ENCODE results near the gene ZNF440.
"Not testable (repeated sequence)": the region's sequence is repeated elsewhere in the genome, so short reads cannot be mapped to it uniquely, and the experiment has no call there.

Gene ZNF440

DNA sequence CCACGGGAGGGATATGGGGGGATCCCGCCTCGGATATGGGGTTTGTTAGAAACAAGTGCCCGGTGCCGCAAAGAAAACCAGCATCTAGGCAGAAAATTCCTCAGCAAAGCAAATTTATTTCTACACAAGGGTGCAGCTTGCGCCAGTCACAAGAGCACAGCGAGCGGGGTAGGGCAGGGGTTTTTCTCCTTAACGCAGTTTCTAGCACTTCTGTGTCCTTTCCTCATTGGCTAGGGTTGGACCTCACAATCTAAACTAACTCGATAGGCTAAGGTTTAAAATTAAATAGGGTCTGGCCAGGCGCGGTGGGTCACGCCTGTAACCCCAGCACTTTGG lies 595 bp downstream of the ZNF440 start:
- H3K4me3 ChIP-seq (ENCODE audit: low read length) = peak overlapping the region; percentile 95
- no peak for DNase-seq (ENCODE audit: low read depth, low spot score)

DNA sequence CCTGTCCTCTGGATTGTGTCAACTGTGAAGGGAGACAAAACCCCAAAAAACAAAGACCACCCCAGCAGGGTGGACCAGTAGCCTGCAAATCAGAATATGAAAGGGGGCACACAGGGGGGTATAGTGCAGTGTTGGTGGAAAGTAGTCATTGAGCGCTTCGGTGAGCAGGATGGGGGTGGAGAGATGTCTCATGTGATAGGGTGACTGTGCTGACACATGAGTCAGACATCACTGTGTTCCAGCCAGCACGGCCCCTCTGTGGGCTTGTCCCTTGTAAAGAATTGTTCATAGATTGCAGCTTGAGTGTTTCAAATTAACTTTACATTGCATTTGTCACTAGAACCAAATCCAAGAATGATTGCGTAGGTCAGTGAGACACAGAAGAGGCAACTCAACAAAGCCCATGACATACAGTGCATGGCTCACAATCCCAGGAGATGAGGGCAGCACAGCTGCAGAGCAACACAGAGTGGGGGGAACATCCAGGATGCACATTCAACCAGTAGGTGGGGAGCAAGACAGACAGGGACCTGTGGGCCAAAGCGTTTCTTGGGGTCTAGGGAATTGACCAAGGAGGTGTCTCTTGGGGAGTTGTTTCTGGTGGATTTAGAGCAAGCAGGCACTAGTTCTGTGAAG lies 7.5 kb downstream of the ZNF440 start:
- no peak overlapping the region for H3K4me3 ChIP-seq (ENCODE audit: low read length)
- DNase-seq (ENCODE audit: low read depth, low spot score) = no peak

DNA sequence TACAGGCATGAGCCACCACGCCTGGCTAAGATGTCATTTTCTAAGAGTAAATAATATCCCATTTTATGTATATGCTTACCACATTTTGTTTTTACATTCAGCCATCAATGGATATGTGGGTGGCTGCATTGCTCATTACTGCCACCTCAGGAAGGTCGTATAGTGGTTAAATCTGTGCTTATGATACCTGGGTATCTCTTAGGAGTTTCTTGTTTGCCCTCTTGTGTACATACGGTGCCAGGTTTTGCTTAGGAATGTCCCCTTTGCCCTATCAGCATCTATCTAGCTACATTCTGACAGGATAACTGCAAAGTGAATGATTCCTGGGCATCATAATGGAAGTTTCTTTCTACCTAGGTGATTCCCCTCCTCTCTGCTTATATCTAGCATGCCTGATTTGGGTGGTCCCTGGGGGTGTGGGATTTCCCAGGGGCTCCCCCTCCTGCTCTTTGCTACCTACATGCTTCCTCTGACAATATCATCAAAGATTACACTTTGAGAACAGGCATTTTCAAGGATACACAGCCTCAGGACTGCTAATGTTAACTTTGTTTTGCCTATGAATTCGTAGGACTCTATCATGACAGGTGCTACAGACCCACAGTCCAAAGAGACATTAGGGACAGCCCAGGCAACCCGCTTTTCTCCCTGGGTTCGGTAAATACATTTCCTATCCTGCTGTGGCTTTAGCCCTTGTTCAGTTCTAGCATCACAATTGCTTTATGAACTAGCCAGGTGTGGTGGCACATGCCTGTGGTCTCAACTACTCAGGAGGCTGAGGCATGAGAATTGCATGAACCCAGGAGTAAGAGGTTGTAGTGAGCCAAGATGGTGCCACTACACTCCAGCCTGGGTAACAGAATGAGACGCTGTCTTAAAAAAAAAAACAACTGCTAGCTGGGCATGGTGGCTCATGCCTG lies 15.1 kb downstream of the ZNF440 start:
- not testable (repeated sequence) for DNase-seq (ENCODE audit: low read depth, low spot score); H3K4me3 ChIP-seq (ENCODE audit: low read length)

DNA sequence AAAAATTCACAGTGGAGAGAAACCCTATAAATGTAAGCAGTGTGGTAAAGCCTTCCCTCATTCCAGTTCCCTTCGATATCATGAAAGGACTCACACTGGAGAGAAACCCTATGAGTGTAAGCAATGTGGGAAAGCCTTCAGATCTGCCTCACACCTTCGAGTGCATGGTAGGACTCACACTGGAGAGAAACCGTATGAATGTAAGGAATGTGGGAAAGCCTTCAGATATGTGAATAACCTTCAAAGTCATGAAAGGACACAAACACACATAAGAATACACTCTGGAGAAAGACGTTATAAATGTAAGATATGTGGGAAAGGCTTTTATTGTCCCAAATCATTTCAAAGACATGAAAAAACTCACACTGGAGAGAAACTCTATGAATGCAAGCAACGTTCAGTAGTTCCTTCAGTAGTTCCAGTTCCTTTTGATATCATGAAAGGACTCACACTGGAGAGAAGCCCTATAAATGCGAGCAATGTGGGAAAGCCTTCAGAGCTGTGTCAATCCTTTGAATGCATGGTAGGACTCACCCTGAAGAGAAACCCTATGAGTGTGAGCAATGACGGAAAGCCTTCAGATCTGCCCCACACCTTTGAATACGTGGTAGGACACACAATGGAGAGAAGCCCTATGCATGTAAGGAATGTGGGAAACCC lies 18.3 kb downstream of the ZNF440 start:
- DNase-seq (ENCODE audit: low read depth, low spot score) = no peak
- H3K4me3 ChIP-seq (ENCODE audit: low read length) = no peak overlapping the region

DNA sequence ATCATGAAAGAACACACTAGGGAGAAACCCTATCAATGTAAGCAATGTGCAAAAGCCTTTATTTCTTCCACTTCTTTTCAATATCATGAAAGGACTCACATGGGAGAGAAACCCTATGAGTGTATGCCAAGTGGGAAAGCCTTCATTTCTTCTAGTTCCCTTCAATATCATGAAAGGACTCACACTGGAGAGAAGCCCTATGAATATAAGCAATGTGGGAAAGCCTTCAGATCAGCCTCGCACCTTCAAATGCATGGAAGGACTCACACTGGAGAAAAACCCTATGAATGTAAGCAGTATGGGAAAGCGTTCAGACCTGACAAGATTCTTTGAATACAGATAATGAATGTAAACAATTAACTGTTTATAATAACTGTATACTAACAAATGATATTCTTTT lies 19.5 kb downstream of the ZNF440 start:
- DNase-seq (ENCODE audit: low read depth, low spot score) = no peak
- no peak overlapping the region for H3K4me3 ChIP-seq (ENCODE audit: low read length)

DNA sequence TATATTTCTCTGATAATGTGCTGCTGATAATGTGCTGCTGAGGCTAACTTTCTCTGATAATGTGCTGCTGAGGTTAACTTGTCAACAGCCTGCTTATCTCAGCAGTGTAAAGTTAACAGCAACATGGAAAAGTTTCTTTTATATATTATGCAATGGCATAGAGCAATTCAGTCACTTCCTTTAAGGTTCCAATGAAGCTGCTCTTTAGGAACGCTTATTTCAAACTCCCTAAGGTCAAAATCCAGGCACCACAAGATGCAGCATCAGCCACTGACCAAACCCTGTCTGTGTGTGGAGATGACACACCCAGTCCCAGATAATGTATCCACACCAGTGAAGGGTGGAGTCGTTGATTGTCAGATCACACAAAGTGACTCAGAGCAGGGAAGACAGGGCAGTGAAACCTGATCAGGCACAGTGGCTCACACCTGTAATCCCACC lies 21.6 kb downstream of the ZNF440 start:
- not testable (repeated sequence) for H3K4me3 ChIP-seq (ENCODE audit: low read length); DNase-seq (ENCODE audit: low read depth, low spot score)

DNA sequence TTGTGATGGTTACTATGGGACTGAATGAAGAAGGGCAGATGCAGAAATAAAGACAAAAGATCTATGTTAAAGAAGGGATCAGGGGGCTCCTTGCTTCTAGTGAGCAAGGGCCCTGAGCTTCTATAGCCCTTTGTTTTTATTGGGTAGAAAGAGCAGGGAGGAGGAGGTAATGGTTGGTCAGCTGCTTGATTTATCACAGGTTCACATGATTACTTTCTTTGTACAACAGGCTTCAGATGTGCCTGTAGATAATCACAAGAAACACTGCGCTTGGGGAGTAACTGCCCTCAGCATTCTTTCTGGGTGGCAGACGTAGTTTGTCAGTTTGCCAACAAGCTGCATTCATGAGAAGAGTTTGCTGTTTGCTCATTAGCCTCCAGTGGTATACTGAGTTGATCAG lies 29.6 kb downstream of the ZNF440 start:
- no peak overlapping the region for H3K4me3 ChIP-seq (ENCODE audit: low read length)
- no peak for DNase-seq (ENCODE audit: low read depth, low spot score)

DNA sequence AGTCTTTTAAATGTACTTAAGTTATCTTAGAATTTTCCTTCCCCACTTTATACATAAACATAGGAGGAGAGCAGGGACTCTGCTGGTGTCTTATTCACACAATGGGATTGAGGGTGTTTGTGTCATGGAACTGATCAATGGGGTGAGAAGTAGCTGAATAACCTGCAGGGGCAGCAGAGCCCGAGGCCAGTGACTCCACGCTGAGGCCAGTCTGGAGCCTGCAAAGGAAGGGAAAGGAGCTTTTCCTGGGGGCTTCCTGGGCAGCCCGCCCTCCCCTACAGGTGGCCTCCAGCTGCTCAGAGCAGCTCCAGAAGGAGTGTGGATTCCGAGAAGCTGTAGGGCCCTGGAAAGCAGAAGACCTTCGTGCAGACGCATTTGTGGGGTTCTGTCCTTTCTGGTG lies 33.5 kb downstream of the ZNF440 start:
- DNase-seq (ENCODE audit: low read depth, low spot score); H3K4me3 ChIP-seq (ENCODE audit: low read length): not testable (repeated sequence)

DNA sequence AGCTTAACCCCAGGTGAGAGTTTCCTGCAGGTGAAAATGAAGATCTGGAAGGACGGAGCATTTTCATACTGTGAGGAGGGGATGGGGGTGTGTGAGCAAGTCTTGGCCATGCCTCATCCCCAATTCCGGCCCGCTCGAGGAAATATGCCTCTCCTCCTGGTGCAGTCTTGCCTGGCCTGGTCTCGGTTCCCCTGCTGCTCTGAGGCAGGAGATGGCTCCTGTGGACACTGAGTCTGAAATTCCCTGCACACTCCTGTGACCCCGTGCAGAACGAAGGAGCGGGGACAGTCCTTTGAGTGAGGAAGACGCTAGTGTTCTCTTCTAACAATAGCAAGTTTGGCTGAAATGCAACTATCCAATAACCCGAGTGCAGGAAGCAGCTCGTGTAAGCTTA lies 34.1 kb downstream of the ZNF440 start:
- DNase-seq (ENCODE audit: low read depth, low spot score) = no peak
- H3K4me3 ChIP-seq (ENCODE audit: low read length) = peak overlapping the region; percentile 64; the same call in 1 of the 2 replicates

DNA sequence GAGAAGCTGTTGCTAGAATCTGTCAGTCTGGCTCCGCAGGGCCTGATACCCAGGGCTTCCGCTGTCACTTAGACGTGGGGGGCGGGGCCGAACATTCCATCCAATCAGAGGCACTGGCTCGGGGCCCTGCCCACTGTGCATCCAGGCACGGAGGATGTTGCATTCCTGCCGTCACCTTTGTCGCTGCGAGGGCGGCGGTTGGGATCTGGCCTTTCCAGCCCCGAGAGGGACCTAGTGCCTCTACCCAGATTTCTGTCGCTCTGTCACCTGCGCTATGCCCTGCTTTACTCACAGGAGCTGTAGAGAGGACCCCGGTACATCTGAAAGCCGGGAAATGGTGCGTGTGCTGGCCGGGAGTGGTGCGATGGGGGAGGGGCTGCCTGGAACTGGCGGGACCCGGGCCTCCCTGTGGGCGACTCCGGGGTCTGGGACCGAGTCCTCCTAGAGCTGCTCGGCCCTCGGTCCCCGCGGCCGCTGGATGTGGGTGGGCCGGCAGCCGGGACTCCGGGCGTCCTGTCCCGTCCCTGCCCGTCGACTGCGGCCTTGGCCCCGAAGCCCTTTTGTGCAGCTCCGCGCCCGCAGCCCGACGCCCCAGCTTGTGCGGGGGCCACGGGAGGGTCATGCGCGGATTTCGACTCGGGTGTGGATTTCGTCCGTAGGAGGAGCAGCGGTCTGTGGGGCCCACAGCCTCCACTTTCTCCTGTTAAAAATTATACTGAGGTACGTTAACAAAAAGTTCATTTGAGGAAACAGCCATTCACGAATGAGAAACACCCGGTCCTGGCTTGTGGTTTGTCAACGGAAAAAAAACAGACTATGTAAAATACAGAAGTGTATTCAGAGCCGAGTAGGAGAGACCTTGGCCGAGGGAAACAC lies 34.8 kb downstream of the ZNF440 start, which contains the start of gene ZNF439:
Gene ZNF439 (plus strand): TSS at position 133 of the 876 bp plus-strand sequence. CDS start 142 bp downstream, at position 275.
- peak; percentile 82 for DNase-seq (ENCODE audit: low read depth, low spot score)
- peak within 1 kb of the TSS; percentile 64 for H3K4me3 ChIP-seq (ENCODE audit: low read length)

DNA sequence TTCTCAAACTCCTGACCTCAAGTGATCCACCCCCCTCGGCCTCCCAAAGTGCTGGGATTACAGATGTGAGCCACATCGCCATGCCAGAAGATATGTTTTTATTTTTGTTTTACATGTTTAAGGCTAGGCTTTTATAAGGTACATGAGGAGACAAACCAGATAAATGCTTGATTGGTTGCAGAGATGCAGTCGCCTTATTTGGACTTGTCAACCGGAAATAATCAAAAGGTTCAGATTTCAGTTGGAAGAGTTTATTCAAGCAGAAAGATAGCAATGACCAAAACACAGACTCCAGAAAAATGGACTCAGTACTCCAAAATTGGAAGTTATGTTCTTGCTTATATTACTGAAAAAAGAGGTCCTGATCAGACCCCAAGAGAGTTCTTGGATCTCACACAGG lies 36.2 kb downstream of the ZNF440 start:
- DNase-seq (ENCODE audit: low read depth, low spot score); H3K4me3 ChIP-seq (ENCODE audit: low read length): not testable (repeated sequence)

DNA sequence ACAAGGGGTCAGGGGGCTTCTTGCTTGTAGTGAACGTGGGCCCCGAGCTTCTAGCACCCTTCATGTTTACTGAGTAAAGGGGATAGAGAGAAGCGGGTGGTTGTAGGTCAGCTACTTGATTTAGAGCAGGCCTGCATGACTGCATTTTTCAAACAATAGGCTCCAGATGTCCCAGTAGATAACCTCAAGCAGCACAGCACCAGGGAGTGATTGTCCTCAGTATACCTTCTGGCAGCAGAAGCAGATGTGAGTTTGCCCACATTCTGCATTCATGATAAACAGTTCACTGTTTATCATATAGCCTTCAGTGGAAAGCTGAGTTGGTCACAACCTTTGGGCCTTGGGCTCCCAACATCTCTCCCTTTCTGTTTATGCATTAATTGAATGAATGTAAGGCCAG lies 39.3 kb downstream of the ZNF440 start:
- DNase-seq (ENCODE audit: low read depth, low spot score) = no peak
- H3K4me3 ChIP-seq (ENCODE audit: low read length) = no peak overlapping the region

DNA sequence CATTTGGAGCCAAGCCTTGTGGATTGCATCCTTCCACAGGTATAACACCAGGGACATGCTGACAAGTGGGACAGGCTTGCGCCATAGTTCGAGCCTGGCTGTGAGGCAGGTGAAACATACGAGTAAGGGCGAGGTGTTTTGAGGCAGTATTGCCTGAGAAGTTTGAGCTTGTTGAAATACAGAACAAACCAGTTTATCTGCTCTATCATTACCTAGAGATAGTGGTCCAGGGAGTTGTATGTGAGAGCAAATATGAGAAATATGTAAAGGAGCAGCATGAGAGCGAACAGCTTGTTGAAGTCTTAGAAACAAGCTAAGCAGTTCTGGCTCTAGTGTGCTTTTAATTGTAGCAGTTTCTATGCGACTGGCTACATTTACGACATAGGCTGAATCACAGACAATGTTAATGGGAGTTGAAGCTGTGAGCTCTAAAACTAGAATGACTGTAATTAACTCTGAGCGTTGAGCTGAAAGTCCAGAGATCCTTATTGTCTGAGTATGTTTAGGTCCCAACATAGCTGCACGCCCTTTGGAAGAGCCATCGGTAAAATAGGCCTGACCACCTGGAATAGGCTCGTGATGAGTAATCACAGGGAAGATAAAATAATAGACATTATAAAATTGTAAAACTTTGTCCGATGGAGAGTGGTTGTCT lies 42.6 kb downstream of the ZNF440 start:
- no peak overlapping the region for H3K4me3 ChIP-seq (ENCODE audit: low read length)
- DNase-seq (ENCODE audit: low read depth, low spot score) = no peak

DNA sequence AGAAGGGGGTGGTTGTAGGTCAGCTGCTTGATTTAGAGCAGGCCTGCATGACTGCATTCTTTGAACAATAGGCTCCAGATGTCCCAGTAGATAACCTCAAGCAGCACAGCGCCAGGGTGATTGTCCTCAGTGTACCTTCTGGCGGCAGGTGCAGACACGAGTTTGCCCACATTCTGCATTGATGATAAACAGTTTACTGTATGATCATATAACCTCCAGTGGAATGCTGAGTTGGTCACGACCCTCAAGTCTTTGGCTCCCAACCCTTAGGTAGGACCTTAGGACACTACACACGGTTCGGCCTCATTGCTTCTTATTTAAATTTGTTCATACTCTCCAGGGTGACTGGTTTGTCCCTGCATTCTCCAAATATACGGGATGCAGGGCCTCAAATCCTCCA lies 46.6 kb downstream of the ZNF440 start:
- DNase-seq (ENCODE audit: low read depth, low spot score) = no peak
- H3K4me3 ChIP-seq (ENCODE audit: low read length) = no peak overlapping the region

DNA sequence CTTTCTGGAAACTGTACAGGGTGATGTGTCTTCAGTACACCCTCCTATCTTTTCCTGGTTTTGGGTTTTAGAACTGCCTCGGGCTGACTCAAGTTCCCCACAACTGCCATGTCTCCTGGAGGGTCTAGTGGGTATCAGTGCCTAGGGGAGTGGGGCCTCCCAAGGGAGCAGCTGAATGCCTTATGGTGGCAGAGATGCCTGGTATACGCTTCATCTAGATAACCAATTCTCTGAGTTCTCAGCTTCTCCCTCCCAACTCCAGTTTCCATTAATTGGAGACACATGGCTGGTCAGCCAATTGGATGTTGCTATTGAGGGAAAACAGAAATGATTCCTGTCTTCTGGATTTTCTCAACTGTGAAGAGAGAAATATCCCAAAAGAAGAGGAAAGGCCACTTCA lies 47.2 kb downstream of the ZNF440 start:
- no peak for DNase-seq (ENCODE audit: low read depth, low spot score)
- no peak overlapping the region for H3K4me3 ChIP-seq (ENCODE audit: low read length)

DNA sequence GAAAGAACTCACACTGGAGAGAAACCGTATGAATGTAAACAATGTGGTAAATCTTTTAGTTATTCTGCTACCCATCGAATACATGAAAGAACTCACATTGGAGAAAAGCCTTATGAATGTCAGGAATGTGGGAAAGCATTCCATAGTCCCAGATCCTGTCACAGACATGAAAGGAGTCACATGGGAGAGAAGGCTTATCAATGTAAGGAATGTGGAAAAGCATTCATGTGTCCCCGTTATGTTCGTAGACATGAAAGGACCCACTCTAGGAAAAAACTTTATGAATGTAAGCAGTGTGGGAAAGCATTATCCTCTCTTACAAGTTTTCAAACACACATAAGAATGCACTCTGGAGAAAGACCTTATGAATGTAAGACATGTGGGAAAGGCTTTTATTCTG lies 53.7 kb downstream of the ZNF440 start:
- not testable (repeated sequence) for DNase-seq (ENCODE audit: low read depth, low spot score); H3K4me3 ChIP-seq (ENCODE audit: low read length)

DNA sequence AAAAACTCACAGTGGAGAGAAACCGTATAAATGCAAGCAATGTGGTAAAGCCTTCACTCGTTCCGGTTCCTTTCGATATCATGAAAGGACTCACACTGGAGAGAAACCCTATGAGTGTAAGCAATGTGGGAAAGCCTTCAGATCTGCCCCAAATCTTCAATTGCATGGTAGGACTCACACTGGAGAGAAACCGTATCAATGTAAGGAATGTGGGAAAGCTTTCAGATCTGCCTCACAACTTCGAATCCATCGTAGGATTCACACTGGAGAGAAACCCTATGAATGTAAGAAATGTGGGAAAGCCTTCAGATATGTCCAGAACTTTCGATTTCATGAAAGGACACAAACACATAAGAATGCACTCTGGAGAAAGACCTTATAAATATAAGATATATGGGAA lies 54.1 kb downstream of the ZNF440 start:
- H3K4me3 ChIP-seq (ENCODE audit: low read length) = no peak overlapping the region
- DNase-seq (ENCODE audit: low read depth, low spot score) = no peak

DNA sequence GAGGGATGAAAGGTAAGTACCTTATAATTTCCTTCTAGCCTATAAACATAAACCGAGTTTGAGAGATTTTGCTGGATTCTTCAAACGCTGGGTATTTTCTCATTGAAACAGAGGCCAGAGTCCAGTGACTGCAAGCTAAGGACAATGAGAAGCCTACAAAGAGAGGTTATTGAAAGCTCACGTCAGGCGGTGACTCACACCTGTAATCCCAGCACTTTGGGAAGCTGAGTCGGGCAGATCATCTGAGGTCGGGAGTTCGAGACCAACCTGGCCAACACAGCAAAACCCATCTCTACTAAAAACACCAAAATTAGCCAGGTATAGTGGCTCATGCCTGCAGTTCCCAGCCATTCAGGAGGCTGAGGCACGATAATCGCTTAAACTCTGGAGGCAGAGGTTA lies 58.6 kb downstream of the ZNF440 start:
- no peak overlapping the region for H3K4me3 ChIP-seq (ENCODE audit: low read length)
- DNase-seq (ENCODE audit: low read depth, low spot score) = no peak

DNA sequence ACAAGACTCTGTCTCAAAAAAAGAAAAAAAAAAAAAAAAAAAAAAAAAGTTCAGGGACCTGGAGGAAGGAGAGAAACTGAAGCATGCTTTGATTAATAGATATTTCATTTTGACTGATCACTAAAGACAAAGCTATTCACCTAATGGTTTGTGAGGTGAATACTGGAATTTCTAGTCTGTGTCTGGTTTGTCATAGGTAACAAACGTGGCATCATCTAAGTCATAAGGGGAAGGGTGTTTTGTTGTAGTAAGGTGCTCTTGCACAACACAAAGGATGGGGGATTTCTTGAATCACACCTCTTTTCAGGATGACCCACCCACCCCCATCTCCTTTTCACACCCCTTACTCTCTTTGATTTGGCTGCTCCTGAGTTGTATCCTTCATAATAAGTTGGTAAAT lies 59.7 kb downstream of the ZNF440 start:
- no peak overlapping the region for H3K4me3 ChIP-seq (ENCODE audit: low read length)
- DNase-seq (ENCODE audit: low read depth, low spot score) = no peak

All from Jurkat, Clone E6-1 (cell line).